ENCODE results near the gene HOXC4. TPM values are rescaled to one million over a fixed set of nuclear protein-coding genes. Genes with fewer than 3 reads are reported as not detected.

The HOXC4 gene
- total RNA-seq, 2 experiments from 2014 or later: not detected

DNA sequence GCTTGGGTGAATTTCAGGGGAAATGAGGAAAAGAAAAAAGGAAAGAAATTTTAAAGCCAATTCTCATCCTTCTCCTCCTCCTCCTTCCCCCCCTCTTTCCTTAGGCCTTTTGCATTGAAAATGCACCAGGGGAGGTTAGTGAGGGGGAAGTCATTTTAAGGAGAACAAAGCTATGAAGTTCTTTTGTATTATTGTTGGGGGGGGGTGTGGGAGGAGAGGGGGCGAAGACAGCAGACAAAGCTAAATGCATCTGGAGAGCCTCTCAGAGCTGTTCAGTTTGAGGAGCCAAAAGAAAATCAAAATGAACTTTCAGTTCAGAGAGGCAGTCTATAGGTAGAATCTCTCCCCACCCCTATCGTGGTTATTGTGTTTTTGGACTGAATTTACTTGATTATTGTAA lies 1.9 kb downstream of the HOXC4 start:
- intact Hi-C loops (cut with DNase I, micrococcal nuclease): no loop called here
- Mint-ChIP-seq H3K4me3 (no peak overlapping the region), H3K4me1 (ENCODE audit: low read depth) (peaks cover 35% of the 10 kb centered on the region), H3K27me3 (peaks cover 95% of the 10 kb centered on the region), H3K27ac (no peak overlapping the region), H3K9me3 (no peaks in the 10 kb centered on the region), H3K36me3 (ENCODE audit: low read depth) (no peaks in the 10 kb centered on the region)
- peaks cover 0 to 13% of the 10 kb centered on the region in 2 experiments for H3K9me3 ChIP-seq (ENCODE audit: control insufficient read depth in 1 of 2, insufficient read depth in 1 of 2, low read length in 2 of 2)
- ATAC-seq (ENCODE audit: poor library complexity) (no peak), DNase-seq (no peak)
- H3K4me3 ChIP-seq (ENCODE audit: low read length): no peak overlapping the region
- peaks cover 35% of the 10 kb centered on the region for H3K4me1 ChIP-seq (ENCODE audit: insufficient read depth, low read length)
- TF ChIP-seq, protein P1, sequence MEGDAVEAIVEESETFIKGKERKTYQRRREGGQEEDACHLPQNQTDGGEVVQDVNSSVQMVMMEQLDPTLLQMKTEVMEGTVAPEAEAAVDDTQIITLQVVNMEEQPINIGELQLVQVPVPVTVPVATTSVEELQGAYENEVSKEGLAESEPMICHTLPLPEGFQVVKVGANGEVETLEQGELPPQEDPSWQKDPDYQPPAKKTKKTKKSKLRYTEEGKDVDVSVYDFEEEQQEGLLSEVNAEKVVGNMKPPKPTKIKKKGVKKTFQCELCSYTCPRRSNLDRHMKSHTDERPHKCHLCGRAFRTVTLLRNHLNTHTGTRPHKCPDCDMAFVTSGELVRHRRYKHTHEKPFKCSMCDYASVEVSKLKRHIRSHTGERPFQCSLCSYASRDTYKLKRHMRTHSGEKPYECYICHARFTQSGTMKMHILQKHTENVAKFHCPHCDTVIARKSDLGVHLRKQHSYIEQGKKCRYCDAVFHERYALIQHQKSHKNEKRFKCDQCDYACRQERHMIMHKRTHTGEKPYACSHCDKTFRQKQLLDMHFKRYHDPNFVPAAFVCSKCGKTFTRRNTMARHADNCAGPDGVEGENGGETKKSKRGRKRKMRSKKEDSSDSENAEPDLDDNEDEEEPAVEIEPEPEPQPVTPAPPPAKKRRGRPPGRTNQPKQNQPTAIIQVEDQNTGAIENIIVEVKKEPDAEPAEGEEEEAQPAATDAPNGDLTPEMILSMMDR (IDR thresholded peaks at IDR 0.05): no peak
- H3K27me3 ChIP-seq (ENCODE audit: control insufficient read depth in 1 of 2, insufficient read depth in 2 of 2, low read length in 2 of 2): peaks cover 73 to 80% of the 10 kb centered on the region in 2 experiments
- H3K27ac ChIP-seq (ENCODE audit: low read depth in 1 of 2, low read length in 2 of 2): no peak overlapping the region
- POLR2A ChIA-PET: interaction anchor here (1.4 kb wide), 1 partner anchor 27 kb away, joined by 3 read pairs; no protein-coding TSS in a partner anchor
- H3K36me3 ChIP-seq (ENCODE audit: insufficient read depth, low read length): no peaks in the 10 kb centered on the region
- CTCF ChIA-PET: no interaction called here

DNA sequence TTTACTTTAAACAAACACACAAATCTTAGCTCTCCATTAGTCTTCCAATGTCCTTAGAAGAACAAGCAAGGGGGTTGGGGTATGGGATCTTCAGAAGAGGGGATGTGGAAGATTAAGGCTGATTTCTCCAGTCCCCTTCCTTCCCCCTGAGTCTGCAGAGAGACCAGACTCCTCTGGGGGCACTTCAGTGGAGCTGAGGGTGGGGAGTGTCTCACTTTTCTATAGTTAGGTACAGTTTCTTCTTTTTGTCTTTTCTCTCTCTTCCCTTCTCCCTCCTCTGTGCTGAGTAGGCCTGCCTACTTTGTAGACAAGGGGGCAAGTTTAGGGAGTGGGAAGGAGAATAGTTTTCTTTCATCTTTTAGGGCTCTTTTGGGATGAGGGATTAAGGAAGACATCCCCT lies 2.5 kb downstream of the HOXC4 start:
- POLR2A ChIA-PET: no interaction called here
- ATAC-seq (ENCODE audit: poor library complexity) (no peak), DNase-seq (no peak)
- TF ChIP-seq, protein P1 (IDR thresholded peaks at IDR 0.05): no peak
- peaks cover 34% of the 10 kb centered on the region for H3K4me1 ChIP-seq (ENCODE audit: insufficient read depth, low read length)
- peaks cover 0 to 13% of the 10 kb centered on the region in 2 experiments for H3K9me3 ChIP-seq (ENCODE audit: control insufficient read depth in 1 of 2, insufficient read depth in 1 of 2, low read length in 2 of 2)
- no peak overlapping the region for H3K4me3 Mint-ChIP-seq
- H3K27me3 ChIP-seq (ENCODE audit: control insufficient read depth in 1 of 2, insufficient read depth in 2 of 2, low read length in 2 of 2): peaks cover 73 to 80% of the 10 kb centered on the region in 2 experiments
- no peaks in the 10 kb centered on the region for H3K36me3 Mint-ChIP-seq (ENCODE audit: low read depth)
- no peaks in the 10 kb centered on the region for H3K9me3 Mint-ChIP-seq
- intact Hi-C loops (cut with DNase I, micrococcal nuclease): no loop called here
- no peak overlapping the region for H3K27ac Mint-ChIP-seq
- no peaks in the 10 kb centered on the region for H3K36me3 ChIP-seq (ENCODE audit: insufficient read depth, low read length)
- H3K27me3 Mint-ChIP-seq: peaks cover 95% of the 10 kb centered on the region
- CTCF ChIA-PET: interaction anchor here (0.6 kb wide), 1 partner anchor 525 kb away, joined by 3 read pairs; no protein-coding TSS in a partner anchor
- no peak overlapping the region for H3K27ac ChIP-seq (ENCODE audit: low read depth in 1 of 2, low read length in 2 of 2)
- no peak overlapping the region for H3K4me3 ChIP-seq (ENCODE audit: low read length)
- peaks cover 30% of the 10 kb centered on the region for H3K4me1 Mint-ChIP-seq (ENCODE audit: low read depth)

DNA sequence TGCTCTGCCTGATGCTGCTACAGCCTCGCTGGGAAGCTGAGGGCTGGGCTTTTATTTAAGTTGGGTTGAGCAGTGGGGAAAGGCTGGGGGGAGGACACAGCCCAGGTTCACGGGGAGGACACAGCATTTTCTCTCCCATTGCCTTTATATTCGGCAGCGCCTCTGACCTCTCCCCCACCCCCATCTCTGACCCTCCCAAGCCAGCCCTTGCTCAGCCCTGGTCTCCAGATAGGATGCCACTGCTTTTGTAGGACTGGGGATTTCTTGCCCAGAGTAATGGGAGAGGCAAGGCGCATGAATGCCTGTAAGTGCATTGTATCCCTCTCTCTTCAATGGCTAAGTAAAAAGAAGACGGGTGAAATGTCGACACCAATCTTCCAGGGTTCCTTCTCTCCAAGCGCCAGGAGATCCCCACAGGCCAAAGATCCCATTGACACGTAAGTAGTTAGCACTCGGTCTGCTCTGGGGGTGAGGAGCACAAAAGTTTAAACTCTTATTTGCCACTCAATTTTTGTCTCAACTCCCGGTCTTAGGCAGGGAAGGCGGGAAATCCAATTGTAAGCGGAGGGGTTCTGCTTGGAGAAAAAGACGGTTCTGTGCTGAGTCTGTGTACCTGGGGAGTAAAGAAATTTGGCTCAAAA lies 4.6 kb downstream of the HOXC4 start:
- H3K36me3 ChIP-seq (ENCODE audit: insufficient read depth, low read length): no peaks in the 10 kb centered on the region
- peaks cover 73 to 75% of the 10 kb centered on the region in 2 experiments for H3K27me3 ChIP-seq (ENCODE audit: control insufficient read depth in 1 of 2, insufficient read depth in 2 of 2, low read length in 2 of 2)
- no peak overlapping the region for H3K27ac ChIP-seq (ENCODE audit: low read depth in 1 of 2, low read length in 2 of 2)
- DNase-seq (no peak), ATAC-seq (ENCODE audit: poor library complexity) (no peak)
- peaks cover 12% of the 10 kb centered on the region for H3K4me1 Mint-ChIP-seq (ENCODE audit: low read depth)
- H3K27me3 Mint-ChIP-seq: peaks cover 96% of the 10 kb centered on the region
- intact Hi-C loops (cut with DNase I, micrococcal nuclease): no loop called here
- no peak overlapping the region for H3K4me3 Mint-ChIP-seq
- H3K36me3 Mint-ChIP-seq (ENCODE audit: low read depth): no peaks in the 10 kb centered on the region
- H3K9me3 ChIP-seq (ENCODE audit: control insufficient read depth in 1 of 2, insufficient read depth in 1 of 2, low read length in 2 of 2): peaks cover 0 to 6% of the 10 kb centered on the region in 2 experiments
- no peak overlapping the region for H3K27ac Mint-ChIP-seq
- TF ChIP-seq, protein P1 (IDR thresholded peaks at IDR 0.05): no peak
- POLR2A ChIA-PET: no interaction called here
- H3K4me3 ChIP-seq (ENCODE audit: low read length): no peak overlapping the region
- CTCF ChIA-PET: interaction anchor here (1.3 kb wide), 1 partner anchor 143 kb away, joined by 4 read pairs; no protein-coding TSS in a partner anchor
- peaks cover 13% of the 10 kb centered on the region for H3K4me1 ChIP-seq (ENCODE audit: insufficient read depth, low read length)
- H3K9me3 Mint-ChIP-seq: no peaks in the 10 kb centered on the region

All from CD4-positive, alpha-beta T cell (primary cell).